ENCODE data around the gene BMP6. TPM values are rescaled to one million over a fixed set of nuclear protein-coding genes. Genes with fewer than 3 reads are reported as not detected.

BMP6 gene
- total and polyA plus RNA-seq, 2 donors from 2014 or later = 5.0 to 10.0 TPM

GRCh38 chr6:7802662-7803061, 76.8 kb downstream of the BMP6 start:
- no peaks in the 10 kb centered on the region for H3K27me3 ChIP-seq (ENCODE audit: control insufficient read depth, insufficient read depth, low read length)

GRCh38 chr6:7803214-7803613, 77.3 kb downstream of the BMP6 start:
- Histone ChIP-seq H3K27me3 (ENCODE audit: control insufficient read depth, insufficient read depth, low read length) (no peaks in the 10 kb centered on the region), H3K9me3 (ENCODE audit: control insufficient read depth in 2 of 3, insufficient read depth in 1 of 3, low read length in 3 of 3) (no peaks in the 10 kb centered on the region), H3K4me1 (ENCODE audit: control insufficient read depth in 2 of 3, insufficient read depth in 2 of 3, low read depth in 1 of 3, low read length in 3 of 3) (no peaks in the 10 kb centered on the region), H3K9ac (ENCODE audit: low read length in 3 of 3) (no peak overlapping the region), H3K36me3 (ENCODE audit: control insufficient read depth in 2 of 3, insufficient read depth in 3 of 3, low read length in 3 of 3) (no peaks in the 10 kb centered on the region), H3K27ac (ENCODE audit: low read depth in 2 of 2, low read length in 2 of 2) (no peak overlapping the region), H3K4me3 (ENCODE audit: low read length in 3 of 3) (no peak overlapping the region)
- DNase-seq (no peak), FAIRE-seq (no peak)
- no peak for TF ChIP-seq CTCF (IDR thresholded peaks at IDR 0.05; ENCODE audit: borderline replicate concordance, extremely low read depth, insufficient read depth)
- intact Hi-C loops (cut with DNase I) = no loop called here

More at GRCh38 chr6:7802662-7803061, 76.8 kb downstream of the BMP6 start:
- DNase-seq (no peak), FAIRE-seq (no peak)
- Histone ChIP-seq H3K36me3 (ENCODE audit: control insufficient read depth in 2 of 3, insufficient read depth in 3 of 3, low read length in 3 of 3) (no peaks in the 10 kb centered on the region), H3K27ac (ENCODE audit: low read depth in 2 of 2, low read length in 2 of 2) (no peak overlapping the region), H3K4me3 (ENCODE audit: low read length in 3 of 3) (no peak overlapping the region), H3K9ac (ENCODE audit: low read length in 3 of 3) (no peak overlapping the region), H3K4me1 (ENCODE audit: control insufficient read depth in 2 of 3, insufficient read depth in 2 of 3, low read depth in 1 of 3, low read length in 3 of 3) (no peaks in the 10 kb centered on the region), H3K9me3 (ENCODE audit: control insufficient read depth in 2 of 3, insufficient read depth in 1 of 3, low read length in 3 of 3) (no peaks in the 10 kb centered on the region)
- intact Hi-C loops (cut with DNase I) = no loop called here
- TF ChIP-seq CTCF (IDR thresholded peaks at IDR 0.05; ENCODE audit: borderline replicate concordance, extremely low read depth, insufficient read depth) = no peak

- TF ChIP-seq CTCF (IDR thresholded peaks at IDR 0.05; ENCODE audit: borderline replicate concordance, extremely low read depth, insufficient read depth) = no peak
Measured at GRCh38 chr6:7805078-7805849, 79.4 kb downstream of the BMP6 start.

More at GRCh38 chr6:7805078-7805849, 79.4 kb downstream of the BMP6 start:
- H3K9ac ChIP-seq (ENCODE audit: low read length in 3 of 3) = no peak overlapping the region
- intact Hi-C loops (cut with DNase I) = no loop called here
- FAIRE-seq (no peak), DNase-seq (no peak)
- no peaks in the 10 kb centered on the region for H3K27me3 ChIP-seq (ENCODE audit: control insufficient read depth, insufficient read depth, low read length)
- no peaks in the 10 kb centered on the region for H3K9me3 ChIP-seq (ENCODE audit: control insufficient read depth in 2 of 3, insufficient read depth in 1 of 3, low read length in 3 of 3)
- H3K4me3 ChIP-seq (ENCODE audit: low read length in 3 of 3) = no peak overlapping the region
- no peaks in the 10 kb centered on the region for H3K36me3 ChIP-seq (ENCODE audit: control insufficient read depth in 2 of 3, insufficient read depth in 3 of 3, low read length in 3 of 3)
- no peaks in the 10 kb centered on the region for H3K4me1 ChIP-seq (ENCODE audit: control insufficient read depth in 2 of 3, insufficient read depth in 2 of 3, low read depth in 1 of 3, low read length in 3 of 3)
- no peak overlapping the region for H3K27ac ChIP-seq (ENCODE audit: low read depth in 2 of 2, low read length in 2 of 2)
